ENCODE data around the gene CYP11A1. TPM values are rescaled to one million over a fixed set of nuclear protein-coding genes. Genes with fewer than 3 reads are reported as not detected.
A peak's percentile ranks its signal among the peaks of the same experiment; 100 is the strongest.

Gene CYP11A1
- total and polyA plus RNA-seq, 10 of the 15 experiments (the other 5 are each of a cell fraction or from before 2014, with no cell fraction given): 0.11 to 1.2 (median 0.23) TPM; not detected in 5

DNA sequence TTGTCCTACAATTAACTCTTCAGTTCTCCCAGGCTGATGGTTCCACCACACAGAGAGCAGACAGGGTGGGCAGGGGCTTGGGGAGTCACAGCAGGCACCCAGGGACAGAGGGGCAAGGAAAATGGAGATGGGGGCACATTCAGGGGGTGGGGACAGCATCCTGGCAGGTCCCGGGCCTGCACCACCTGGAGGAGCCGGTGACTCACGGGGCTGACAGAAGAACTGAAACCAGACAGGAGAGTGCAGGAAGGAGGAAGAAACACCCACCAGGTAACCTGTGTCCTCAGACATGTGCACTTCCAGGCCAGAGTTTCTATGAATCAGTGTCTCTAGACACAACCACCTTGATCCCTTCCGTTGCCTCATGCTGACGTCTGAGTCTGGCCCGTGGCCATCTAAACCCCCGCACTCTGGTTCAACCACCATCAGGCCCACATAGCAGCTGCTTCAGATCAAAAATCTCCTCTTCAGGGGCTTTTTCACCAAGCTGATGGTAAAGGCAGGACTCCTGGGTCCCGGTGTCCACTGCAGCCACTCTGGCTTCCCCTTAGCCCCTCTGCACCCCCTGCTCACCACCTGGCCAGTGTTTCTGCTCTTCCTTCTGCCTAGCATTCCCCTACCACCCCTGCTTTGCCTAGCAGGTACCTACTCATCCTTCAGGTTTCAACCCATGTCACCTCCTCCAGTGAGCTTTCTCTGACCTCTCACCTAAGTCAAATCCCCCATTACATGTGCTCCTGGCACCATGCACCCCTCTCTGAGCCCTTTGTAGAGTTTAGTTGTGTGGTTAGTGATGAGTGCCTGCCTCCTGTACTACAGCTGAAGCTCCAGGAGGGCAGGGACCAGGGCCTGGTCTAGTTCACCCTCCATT is 16.5 kb upstream of the CYP11A1 start (continued):
- peak; percentile 81 for TF ChIP-seq ZNF687 (IDR thresholded peaks at IDR 0.05)
- TF ChIP-seq, protein P1, sequence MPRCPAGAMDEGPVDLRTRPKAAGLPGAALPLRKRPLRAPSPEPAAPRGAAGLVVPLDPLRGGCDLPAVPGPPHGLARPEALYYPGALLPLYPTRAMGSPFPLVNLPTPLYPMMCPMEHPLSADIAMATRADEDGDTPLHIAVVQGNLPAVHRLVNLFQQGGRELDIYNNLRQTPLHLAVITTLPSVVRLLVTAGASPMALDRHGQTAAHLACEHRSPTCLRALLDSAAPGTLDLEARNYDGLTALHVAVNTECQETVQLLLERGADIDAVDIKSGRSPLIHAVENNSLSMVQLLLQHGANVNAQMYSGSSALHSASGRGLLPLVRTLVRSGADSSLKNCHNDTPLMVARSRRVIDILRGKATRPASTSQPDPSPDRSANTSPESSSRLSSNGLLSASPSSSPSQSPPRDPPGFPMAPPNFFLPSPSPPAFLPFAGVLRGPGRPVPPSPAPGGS (IDR thresholded peaks at IDR 0.05; ENCODE audit: borderline replicate concordance, insufficient read depth, low read depth, low read length, poor library complexity, severe bottlenecking): peak; percentile 87
- TF ChIP-seq, protein P2, sequence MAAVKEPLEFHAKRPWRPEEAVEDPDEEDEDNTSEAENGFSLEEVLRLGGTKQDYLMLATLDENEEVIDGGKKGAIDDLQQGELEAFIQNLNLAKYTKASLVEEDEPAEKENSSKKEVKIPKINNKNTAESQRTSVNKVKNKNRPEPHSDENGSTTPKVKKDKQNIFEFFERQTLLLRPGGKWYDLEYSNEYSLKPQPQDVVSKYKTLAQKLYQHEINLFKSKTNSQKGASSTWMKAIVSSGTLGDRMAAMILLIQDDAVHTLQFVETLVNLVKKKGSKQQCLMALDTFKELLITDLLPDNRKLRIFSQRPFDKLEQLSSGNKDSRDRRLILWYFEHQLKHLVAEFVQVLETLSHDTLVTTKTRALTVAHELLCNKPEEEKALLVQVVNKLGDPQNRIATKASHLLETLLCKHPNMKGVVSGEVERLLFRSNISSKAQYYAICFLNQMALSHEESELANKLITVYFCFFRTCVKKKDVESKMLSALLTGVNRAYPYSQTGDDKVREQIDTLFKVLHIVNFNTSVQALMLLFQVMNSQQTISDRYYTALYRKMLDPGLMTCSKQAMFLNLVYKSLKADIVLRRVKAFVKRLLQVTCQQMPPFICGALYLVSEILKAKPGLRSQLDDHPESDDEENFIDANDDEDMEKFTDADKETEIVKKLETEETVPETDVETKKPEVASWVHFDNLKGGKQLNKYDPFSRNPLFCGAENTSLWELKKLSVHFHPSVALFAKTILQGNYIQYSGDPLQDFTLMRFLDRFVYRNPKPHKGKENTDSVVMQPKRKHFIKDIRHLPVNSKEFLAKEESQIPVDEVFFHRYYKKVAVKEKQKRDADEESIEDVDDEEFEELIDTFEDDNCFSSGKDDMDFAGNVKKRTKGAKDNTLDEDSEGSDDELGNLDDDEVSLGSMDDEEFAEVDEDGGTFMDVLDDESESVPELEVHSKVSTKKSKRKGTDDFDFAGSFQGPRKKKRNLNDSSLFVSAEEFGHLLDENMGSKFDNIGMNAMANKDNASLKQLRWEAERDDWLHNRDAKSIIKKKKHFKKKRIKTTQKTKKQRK (IDR thresholded peaks at IDR 0.05; ENCODE audit: low read depth, low read length): no peak
- TF ChIP-seq JUND (IDR thresholded peaks at IDR 0.05; ENCODE audit: low read depth, low read length): peak; percentile 67; the same call in 1 of the 2 replicates
- no peak for TF ChIP-seq ZSCAN29 (IDR thresholded peaks at IDR 0.05)
- TF ChIP-seq NFYA (IDR thresholded peaks at IDR 0.05; ENCODE audit: borderline replicate concordance, low read depth, low read length): no peak
- no peak for TF ChIP-seq RBBP5 (conservative IDR thresholded peaks at IDR 0.05)
- peak; percentile 79 for TF ChIP-seq MEF2B (IDR thresholded peaks at IDR 0.05; ENCODE audit: partially characterized antibody, poor library complexity, severe bottlenecking)
- 0 out of 4 replicates have a peak, but pooled peaks of 1 of the 2 experiments have one; percentile 15 for TF ChIP-seq SRF (IDR thresholded peaks at IDR 0.05; ENCODE audit: low read depth in 2 of 2, low read length in 2 of 2)
- TF ChIP-seq SKIL (IDR thresholded peaks at IDR 0.05; ENCODE audit: low read depth, poor library complexity, severe bottlenecking): peak; percentile 98
- TF ChIP-seq, protein P3, sequence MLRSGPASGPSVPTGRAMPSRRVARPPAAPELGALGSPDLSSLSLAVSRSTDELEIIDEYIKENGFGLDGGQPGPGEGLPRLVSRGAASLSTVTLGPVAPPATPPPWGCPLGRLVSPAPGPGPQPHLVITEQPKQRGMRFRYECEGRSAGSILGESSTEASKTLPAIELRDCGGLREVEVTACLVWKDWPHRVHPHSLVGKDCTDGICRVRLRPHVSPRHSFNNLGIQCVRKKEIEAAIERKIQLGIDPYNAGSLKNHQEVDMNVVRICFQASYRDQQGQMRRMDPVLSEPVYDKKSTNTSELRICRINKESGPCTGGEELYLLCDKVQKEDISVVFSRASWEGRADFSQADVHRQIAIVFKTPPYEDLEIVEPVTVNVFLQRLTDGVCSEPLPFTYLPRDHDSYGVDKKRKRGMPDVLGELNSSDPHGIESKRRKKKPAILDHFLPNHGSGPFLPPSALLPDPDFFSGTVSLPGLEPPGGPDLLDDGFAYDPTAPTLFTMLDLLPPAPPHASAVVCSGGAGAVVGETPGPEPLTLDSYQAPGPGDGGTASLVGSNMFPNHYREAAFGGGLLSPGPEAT (IDR thresholded peaks at IDR 0.05; ENCODE audit: low read depth): peak; percentile 94
- TF ChIP-seq MAX (IDR thresholded peaks at IDR 0.05; ENCODE audit: low read depth, low read length): peak; percentile 60; the same call in 1 of the 2 replicates
- TF ChIP-seq MXI1 (IDR thresholded peaks at IDR 0.05; ENCODE audit: low read depth, low read length): peak; percentile 95
- no peak; the same call in none of the 2 replicates for TF ChIP-seq POLR2A (IDR thresholded peaks at IDR 0.05; ENCODE audit: low read depth, low read length)
